NCI-H748 (cell line): ENCODE measurements around the gene CELF5.
"Not testable (repeated sequence)": the region's sequence is repeated elsewhere in the genome, so short reads cannot be mapped to it uniquely, and the experiment has no call there.

Source experiments
- DNase-seq: peaks from one replicate; lab custom pipeline; 2025; ENCODE audit not compliant: unreplicated experiment; lab: John Stamatoyannopoulos, UW

CELF5 gene

DNA sequence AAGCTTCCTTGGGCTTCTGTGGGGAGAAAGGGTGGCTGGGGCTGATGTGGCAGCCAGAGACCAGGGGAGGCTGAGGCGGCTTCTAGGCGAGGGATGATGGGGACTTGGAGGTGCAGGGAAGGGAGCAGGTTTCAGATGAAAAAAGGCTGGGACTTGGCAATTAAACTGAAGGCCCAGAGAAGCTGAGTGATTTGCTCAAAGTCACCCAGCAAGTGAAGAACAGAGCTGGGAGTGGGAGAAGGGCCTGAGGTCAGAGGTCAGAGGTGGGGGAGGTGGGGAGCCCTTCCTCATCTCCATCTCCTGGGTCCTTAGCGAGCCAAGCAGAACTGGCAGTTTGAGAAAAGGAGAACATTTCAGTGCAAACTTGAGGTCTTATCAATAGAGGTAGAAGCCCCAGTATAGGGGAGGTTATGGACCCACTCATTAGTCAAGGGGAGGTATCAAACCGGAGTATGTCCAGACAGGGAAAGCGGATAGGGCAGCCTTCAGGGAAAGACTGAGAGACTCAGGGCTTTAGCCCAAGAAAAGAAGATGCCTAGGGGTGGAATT is 92.3 kb downstream of the CELF5 start:
- DNase-seq, result no peak

DNA sequence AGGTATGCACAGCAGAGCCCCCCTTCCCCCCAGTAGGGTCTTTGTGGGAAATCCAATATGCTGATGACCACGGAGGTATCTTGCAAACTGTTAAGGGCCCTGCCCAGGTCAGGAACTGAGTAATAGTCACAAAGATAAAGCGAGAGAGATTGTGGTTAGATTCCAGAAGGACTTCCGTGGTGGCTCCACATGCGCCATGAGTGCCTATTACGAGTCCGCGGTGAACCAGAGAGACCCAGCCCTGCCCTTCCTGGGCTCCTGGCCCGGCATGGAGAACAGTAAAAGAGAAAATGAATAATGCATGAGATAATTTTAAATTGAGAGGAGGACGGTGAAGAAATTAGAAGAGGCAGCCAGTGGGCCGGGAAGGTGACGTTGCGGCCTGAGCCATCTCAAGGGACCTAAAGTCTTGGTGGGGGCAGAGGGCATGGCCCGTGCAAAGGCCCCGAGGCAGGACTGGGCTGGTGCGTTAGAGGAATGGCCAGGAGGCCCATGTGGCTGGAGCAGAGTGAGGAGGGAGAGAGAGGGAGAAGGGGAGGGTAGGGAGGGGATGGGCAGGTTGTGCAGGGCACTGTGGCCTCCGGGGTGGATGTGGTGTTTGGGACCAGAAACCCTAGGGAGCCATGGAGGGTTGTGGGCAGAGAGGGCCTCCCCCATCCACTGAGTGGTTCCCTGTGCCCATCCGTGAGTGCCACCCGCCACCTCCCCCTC is 95.3 kb downstream of the CELF5 start:
- DNase-seq, result no peak

DNA sequence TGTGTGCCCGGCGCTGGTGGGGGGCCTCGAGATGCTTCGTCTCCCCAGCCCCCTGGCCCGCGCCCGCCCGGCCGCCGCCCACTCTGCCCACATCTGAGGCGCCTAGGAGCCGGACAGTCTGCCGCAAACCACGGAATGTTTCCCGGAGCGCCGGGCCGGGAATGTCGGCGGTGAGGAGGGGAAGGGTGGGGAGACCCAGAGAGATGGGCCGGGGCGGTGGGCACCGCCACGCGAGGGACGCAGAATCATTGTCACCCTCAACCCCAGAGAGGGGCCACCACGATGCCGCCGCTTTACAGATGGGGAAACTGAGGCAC is 95.9 kb downstream of the CELF5 start:
- no peak for DNase-seq

DNA sequence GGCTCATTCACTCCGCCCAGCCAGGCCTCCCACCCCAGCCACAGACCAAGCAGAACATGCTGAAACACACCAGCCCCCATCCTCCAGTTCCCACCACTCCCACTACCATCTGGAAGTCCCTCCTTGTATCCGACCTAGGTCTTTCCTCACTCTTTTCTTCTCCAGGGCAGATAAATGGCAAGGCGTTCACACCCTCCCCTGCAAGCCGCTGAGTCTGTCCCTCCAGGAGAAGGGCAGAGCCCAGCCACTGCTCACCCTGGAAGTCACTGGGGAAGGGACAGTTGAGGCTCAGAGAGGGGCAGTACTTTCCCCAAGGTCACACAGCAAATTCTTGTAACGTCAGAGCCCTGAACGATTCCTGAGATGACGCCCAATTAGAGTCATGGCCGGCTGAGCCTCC is 96.4 kb downstream of the CELF5 start:
- DNase-seq, result no peak

DNA sequence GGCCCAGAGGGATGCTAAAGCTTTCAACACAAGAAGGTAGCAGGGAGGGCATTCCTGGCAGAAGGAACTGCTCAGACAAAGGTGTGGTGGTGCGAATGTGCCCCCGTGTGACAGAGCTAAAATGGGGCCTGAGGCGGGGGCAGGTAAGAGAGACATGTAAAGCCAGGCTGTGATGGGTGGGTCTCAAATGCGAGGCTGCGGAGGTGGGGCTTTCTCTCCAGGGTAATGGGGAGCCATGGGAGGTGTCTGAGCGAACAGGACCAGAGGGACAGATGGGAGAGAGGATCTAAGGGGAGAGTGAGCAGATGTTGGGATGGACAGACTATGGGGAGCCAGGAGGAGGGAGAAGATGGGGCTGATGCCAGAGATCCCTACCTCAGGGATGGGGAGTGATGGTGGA is 97.2 kb downstream of the CELF5 start:
- no peak for DNase-seq

DNA sequence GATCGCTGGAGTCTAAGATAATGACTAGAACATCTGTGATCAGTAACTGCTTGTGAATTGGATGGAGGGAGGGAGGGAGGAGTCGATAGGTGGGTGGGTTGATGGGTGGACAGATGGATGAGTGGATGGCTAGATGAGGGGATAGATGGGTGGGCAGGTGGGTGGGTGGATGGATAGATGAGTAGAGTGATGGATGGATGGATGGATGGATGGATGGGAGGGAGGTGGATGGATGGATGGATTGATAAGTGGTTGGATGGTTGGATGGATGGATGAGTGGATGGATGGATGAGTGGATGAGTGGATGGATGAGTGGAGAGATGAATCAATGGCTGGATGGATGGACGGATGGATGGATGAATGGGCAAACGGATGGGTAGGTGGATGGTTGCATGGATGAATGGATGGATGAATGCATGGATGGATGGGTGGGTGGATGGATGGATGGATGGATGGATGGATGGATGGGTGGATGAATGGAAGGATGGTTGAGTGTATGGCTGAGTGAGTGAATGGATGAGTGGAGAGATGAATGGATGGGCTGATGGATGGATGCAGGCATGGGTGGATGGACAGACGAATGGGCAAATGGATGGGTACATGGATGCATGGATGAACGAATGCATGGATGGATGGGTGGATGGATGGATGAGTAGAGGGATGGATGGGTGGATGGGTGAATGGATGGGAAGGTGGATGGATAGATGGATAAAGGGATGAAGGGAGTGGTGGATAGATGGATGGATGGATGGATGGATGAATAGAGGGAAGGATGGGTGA is 97.9 kb downstream of the CELF5 start:
- DNase-seq, result no peak

DNA sequence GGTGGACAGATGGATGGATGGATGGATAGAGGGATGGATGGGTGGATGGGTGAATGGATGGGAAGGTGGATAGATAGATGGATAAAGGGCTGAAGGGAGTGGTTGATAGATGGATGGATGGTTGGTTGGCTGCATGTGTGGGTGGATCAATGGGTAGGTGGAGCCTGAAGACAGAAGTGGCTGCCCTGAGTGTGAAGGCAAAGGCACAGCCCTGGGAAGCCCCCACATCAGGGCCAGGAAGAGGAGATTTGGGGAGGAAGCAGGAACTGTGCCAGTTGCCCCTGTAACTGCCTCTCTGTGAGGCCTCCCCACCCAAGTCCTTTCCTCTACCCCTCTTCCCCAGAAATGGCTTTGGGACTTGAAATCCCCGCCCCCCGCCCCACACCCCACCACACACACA is 98.6 kb downstream of the CELF5 start:
- DNase-seq, result no peak

DNA sequence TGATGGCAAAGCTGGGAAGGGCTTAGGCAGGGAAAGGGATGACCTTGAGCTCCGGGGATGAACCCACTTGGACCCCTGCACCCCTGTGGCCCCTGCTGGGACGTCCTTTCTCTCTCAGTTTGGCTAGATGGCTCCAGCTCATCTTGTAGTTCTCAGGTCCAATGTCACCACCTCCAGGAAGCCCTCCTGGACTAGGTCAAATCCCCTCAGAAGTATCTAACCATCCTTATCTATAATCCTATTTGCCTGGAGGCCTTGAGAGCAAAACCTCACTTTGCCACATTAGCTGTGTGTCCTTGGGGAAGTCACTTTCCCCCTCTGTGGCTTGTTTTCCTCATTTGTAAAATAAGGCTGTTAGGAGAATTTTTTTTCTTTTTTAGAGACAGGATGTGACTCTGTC is 99.2 kb downstream of the CELF5 start:
- DNase-seq, result no peak

DNA sequence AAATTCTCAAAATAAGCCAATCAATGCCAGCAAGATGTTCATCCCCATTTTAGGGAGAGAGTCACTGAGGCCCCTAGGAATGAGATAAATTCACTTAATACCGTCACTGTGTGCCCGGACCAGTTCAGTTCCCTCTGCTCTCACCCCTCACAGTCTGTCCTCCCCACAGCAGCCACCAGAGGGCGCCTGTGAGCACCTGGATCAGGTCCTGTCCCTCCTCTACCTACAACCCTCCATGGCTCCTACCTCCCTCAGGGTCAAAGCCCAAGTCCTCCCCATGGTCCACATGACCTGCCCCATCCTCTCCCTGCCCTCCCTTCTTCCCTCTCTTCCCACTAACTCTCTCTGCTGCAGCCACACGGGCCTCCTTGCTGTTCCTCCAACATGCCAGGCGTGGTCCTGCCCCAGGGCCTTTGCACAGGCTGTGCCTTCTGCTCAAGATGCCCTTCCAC is 100.0 kb downstream of the CELF5 start:
- peak; percentile 19 for DNase-seq

DNA sequence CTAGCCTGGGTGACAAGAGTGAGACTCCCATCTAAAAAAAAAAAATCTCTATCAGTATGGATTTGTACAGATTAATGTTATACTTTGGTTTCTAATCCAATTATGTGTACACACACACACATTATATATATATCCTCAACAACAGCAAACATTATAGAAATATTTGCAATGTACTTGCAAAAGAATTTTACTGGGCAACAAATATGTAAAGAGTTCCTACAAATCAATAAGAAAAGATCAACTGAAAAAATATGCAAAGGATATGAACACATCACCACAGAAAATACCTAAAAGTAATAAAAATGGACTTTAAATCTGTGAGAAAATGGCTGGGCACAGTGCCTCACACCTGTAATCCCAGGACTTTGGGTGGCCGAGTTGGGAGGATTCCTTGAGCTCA is 101.0 kb downstream of the CELF5 start:
- no peak for DNase-seq

DNA sequence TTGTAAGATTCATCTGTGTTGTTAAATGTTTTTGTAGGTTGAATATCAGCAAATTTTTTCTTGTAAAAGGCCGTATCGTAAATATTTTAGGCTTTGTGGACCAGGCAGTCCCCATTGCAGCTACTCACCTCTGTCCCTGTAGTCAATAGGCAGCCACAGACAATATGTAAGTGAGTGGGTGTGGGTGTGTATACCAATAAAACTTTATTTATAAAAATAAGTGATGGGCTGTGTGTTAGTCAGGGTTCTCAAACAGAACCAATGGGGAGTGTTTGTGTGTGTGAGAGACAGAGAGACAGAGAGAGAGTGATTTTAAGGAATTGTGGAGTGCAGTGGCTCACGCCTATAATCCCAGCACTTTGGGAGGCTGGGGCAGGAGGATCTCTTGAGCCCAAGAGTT is 104.3 kb downstream of the CELF5 start:
- DNase-seq, result no peak

DNA sequence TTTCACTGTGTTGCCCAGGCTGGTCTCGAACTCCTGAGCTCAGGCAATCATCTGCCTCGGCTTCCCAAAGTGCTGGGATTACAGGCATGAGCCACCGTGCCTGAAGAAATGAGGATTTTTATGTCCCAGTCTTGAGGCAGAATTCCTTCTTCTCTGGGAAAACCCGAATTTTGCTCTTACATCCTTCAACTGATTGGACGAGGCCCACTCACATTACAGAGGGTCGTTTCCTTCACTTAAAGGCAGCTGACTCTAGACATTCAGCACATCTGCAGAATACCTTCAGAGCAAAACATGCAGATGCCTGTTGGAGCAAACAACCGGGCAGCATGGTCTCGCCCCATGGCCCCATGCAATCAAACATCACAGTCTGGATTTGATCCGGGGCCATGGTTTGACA is 105.6 kb downstream of the CELF5 start:
- no peak for DNase-seq

DNA sequence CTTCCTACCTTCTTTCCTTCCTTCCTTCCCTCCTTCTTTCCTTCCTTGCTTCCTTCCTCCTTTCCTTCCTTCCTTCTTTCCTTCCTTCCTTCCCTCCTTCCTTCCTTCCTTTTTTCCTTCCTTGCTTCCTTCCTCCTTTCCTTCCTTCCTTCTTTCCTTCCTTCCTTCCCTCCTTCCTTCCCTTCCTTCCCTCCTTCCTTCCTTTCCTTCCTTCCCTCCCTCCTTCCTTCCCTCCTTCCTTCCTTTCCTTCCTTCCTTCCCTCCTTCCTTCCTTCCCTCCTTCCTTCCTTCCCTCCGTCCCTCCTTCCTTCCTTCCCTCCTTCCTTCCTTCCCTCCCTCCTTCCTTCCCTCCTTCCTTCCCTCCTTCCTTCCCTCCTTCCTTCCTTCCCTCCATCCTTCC is 107.8 kb downstream of the CELF5 start:
- not testable (repeated sequence) for DNase-seq

DNA sequence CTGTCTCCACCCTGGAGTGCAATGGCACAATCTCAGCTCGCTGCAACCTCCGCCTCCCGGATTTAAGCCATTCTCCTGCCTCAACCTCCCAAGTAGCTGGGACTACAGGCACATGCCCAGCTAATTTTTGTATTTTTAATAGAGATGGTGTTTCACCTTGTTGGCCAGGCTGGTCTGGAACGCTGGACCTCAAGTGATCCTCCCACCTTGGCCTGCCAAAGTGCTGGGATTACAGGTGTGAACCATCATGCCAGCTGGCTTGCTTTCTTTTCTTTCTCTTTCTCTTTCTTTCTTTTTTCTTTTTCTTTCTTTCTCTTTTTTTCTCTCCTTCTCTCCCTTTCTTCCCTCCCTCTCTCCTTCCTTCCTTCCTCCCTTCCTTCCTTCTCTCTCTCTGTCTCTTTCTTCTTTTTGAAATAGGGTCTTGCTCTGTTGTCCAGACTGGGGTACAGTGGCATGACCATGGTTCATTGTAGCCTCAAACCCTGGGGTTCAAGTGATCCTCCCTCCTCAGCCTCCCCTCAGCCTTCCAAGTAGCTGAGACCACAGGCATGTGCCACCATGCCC is 108.6 kb downstream of the CELF5 start:
- DNase-seq, result no peak

DNA sequence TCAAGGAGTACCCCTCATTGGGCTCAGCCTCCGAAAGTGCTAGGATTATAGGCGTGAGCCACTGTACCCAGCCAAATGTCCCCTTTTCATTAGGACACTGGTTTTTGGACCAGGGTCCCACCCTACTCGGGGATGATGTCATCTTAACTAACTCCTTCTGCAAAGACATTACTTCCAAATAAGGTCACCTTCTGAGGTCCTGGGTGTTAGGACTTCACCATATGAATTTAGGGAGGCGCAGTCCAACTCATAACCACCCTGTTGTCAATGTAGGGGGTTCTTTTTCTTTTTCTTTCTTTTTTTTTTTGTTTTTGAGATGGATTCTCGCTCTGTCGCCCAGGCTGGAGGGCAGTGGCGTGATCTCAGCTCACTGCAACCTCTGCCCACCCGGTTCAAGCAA is 109.2 kb downstream of the CELF5 start:
- DNase-seq, result no peak

DNA sequence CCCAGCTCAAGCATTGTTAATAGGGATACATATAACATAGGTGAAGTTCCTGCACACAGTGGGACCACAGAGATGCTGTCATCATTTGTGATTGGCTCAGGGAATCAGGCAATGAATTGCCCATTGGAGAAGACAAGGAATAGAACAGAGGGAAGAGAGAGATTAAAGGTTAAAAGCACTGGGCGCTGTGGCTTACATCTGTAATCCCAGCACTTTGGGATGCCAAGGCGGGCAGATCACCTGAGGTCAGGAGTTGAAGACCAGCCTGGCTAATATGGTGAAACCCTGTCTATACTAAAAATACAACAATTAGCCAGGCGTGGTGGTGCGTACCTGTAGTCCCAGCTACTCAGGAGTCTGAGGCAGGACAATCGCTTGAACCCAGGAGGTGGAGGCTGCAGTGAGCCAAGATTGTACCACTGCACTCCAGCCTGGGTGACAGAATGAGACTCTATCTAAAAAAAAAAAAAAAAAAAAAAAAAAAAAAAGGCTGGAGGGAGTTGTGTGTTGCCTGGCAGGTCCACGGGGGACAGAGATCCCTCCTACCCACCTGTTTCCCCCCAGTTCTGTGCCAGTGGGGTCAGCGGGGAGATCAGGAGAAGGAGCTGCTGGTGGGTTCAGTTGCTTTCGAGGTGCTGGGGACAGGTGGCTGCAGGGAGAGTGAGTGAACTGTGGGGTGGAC is 110.4 kb downstream of the CELF5 start:
- not testable (repeated sequence) for DNase-seq

DNA sequence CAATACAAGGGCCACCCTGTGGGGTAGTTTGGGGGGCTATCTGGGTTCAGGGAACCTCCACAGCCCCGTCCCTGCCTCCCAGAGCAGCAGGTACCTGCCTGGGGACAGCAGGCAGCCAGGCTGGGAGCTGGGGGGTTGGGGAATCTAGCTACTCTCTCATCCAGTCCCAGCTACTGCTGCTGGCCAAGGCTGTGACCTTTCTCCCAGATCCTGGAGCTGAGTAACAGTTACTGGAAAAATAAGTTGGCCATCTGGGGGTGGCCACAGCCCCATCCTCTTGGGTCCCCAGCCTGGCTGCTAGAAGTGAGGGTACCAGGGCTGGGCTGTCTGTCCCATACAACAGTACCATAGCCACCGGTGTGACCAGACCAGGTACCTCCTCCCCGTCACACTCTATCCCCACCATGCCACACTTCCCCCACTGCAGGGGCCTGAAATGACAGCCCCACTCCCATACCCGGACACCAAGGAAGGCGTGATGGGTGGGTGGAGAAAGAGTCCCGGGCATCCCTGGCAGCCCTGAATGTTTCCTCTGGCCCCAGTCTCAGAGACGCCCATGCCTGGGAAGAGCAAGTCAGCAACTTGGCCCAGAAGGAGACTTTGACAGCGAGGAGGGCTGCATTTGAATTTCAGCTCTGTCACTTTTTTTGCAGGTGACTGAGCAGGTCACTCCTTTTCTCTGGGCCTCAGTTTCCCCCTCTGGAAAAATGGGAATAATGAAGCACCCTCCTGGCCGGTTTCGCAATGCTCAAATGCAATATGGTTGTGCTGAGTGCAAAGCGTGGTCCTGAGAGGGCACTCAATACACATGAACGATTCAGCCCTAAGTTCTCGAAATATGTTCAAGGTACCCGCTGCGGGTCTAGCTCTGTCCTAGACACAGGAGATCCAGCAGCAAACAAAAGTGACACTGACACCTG is 111.2 kb downstream of the CELF5 start:
- DNase-seq, result no peak

DNA sequence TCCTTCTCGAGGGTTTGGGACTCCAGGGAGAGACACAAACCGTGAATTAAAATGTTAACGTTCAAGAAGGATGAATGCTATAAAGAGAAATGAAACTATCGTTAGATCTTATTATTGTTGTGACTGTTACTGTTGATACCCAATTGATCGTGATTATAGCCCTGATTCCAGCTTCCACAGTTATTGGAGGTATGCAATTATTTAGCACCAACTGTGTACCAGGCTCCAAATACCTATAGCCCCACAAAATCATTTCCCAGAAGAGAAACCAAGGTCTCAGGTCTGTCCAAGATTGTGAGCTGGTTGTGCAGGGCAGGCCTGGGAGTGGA is 111.9 kb downstream of the CELF5 start:
- DNase-seq, result no peak

DNA sequence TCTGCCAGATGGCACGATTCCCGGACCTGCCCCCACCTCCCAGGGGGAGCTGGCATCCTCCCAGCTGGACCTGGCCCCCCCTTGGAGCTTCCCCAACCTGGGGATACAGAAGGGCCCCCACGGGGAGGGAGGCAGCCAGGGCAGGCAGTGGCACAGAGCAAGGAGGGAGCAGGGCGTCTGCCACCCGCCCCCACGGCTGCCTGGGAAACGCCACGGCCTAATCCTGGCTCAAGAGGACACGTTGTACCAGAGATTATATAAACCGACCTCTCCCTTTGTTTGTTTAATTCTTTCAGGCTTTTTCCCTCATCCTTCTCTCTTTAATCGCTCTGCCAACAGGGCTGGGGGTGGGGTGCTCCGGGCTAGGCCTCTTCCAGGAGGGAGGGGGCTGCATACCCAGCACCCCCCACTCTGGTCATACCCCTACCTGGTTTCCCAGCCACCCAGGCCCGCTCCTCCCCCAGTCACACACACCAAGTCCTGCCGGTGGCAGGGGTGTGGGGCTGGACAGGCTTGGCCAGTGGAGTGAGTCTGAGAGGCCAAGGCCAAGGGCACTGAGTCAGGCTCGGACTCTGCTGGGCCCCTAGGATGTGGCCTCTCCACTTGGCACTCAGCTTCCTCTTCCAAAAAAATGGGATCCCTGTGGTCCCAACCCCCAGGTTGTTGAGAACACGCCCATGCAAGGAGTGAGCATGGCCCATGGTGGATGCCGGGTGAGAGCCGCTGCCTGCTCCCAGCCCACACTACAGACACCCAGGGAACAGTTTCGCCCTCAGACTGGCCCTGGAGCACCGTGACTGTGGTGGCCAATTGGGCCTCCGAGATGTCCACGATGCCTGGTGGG is 112.4 kb downstream of the CELF5 start:
- peak; percentile 13 for DNase-seq
